ENCODE results near the gene GRIK4.

GRIK4 gene

DNA sequence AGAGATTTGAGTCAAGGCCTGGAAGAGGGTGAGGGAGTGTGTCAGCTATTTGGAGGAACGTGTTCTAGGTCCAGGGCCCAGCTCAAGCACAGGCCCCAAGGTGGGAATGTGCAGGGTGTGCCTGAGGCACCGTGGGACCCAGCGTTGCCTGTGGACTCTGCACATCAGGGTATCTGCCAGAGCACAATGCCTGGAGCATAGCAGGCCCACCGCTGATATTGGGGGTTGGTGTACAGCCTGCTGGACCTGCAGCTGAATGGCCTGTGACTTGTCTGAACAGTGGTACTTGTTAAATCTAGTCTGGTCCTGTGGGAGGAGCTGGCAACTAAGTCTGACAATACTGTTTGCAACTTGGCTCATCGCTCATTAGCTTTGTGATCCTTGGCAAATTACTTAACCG, 131.7 kb downstream of the GRIK4 start:
- DNase-seq: no peak

DNA sequence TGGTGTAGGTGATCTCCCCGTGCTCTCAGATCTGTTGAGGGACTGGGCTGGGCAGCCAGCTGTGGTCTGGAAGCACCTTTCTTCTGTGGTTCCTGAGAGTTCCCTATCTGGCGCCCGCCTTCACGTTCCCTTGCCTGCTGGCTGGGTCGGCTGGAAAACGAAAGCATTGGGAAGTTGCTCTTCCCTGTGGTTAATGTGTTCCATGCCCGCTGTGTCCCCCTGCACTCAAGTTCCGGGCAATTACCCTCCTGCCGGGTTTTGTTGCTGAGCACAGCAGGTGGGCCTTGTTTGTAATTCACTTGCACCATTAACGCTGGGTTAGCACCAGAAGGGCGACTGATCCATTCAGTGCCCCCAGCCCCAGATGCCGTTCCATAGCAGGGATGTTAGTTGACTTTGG, 134.1 kb downstream of the GRIK4 start:
- no peak for DNase-seq

- DNase-seq: no peak
Observed at GRCh38 chr11:120646206-120646605, 134.7 kb downstream of the GRIK4 start.

DNA sequence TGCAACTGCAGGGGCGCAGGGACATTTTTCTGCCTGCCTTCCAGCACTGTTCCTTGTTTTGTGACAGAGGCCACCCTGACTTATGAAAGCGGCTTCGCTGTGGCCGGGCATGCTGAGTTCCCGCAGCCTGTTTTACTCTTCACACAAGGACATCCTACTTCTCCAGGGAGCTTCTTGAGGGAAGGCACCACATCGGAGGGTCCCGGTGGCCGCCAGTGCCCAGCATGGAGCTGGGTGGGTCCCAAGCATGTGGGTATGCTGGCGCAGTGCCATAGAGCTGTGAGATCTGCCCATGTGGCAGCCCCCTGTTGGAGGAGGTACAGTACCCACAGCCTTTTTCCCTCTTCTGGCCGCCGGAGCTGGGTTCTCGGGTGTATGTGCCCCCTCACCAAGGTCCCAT, 136.1 kb downstream of the GRIK4 start:
- no peak for DNase-seq

DNA sequence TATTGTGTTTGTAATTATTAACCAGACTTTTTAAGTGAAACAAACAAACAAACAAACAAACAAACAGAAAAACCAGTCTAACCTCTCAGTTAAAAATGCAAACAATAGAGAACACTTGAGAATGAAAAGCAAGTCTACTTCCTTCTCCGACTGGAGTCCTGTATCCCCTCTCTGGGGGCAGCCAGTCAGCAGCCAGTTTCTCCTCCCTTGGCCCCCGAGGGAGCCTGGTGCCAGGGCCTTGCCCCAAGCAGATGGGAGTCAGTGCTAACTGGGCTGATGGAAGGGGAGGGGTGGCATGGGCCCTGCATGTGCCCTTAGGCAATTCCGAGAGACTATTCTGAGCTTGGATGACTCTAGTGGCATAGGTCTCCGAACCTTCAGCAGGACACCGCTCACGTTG, 137.2 kb downstream of the GRIK4 start:
- no peak for DNase-seq

DNA sequence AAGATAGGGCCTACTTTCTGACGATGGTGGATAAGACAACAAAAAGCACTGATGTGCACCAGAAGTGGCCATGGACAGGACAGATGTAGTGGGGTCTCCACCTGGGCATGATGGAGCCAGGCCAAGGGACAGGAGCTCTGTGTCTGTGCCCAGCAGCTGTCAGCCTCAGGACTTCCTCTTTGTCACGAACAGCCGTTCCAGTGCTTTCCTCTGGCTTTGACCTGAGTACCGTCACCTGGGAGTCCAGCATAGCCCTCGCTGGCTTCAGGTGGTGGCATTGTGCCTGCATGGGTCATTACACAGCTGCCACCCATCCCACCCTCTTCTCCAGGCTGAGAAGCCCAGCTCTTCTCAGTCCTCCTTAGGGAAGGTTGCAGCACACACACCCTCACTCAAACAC, 137.8 kb downstream of the GRIK4 start:
- DNase-seq: no peak

DNA sequence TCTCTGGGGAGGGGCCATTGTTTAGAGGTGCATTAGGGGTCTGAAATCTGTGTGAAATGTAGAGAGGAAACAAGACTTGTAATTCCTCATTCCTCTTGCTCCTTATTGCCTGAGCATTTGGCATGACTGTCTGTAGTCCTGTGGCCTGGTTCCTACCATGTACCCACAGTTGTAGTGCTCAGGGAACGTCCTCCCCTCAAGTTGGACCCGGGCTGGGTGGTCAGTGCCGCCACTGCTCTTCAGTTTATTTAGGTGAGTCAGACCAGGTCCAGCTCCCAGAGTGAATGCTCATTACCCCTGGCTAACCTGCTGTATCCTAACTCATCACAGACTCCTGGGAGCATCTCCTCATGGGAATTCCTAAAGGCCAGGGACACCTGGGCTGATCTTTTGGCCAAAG, 139.8 kb downstream of the GRIK4 start:
- DNase-seq: no peak

DNA sequence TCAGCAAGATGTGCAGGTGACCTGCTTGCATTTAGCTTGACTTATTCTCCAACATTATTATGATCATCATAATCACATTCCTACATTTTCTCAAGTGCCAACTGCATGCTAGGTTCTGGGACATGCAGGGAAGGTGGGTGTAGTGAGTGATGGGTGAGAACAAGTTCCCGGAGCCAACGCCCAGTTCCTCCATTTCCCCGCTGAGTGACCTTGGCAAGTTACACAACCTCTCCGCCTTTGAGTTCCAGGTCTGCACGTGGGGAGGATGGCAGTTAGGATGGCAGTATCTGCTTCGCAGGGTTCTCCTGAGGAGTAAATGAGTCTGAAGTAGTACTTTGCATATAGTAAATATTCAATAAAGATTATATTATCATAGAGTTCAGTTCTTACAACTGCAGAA, 140.3 kb downstream of the GRIK4 start:
- DNase-seq: no peak

- no peak for DNase-seq
Observed at GRCh38 chr11:120652705-120653335, 141.3 kb downstream of the GRIK4 start.

- DNase-seq: no peak
Observed at GRCh38 chr11:120655589-120655988, 144.0 kb downstream of the GRIK4 start.

GRCh38 chr11:120657306-120658070, 145.9 kb downstream of the GRIK4 start:
- DNase-seq: no peak

GRCh38 chr11:120658071-120658423, 146.5 kb downstream of the GRIK4 start:
- no peak for DNase-seq

GRCh38 chr11:120659076-120659475, 147.5 kb downstream of the GRIK4 start:
- no peak for DNase-seq

- DNase-seq: no peak
Observed at GRCh38 chr11:120660024-120660565, 148.5 kb downstream of the GRIK4 start.

GRCh38 chr11:120662071-120662676, 150.6 kb downstream of the GRIK4 start:
- peak in 3 of 14 donors; percentile 3 to 26 (median 7) for DNase-seq

DNA sequence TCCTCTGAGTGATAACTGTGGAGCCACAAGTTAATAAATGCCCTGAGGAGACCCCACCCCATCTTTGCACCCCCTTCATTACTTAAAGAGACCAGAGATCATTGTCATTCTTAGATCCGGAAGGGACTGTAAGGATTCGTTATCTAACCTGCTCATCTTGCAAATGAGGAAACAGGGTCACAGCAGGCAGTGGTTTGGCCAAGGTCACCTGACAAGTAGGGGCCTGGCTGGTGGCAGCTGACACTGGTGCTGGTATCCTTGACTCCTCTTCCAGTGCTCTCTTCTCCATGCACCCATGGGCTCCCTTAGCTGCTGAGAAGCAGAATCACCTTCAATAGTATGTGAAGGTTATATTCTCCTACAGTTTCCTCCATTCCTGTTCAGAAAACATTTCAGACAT, 151.6 kb downstream of the GRIK4 start:
- DNase-seq: no peak

DNA sequence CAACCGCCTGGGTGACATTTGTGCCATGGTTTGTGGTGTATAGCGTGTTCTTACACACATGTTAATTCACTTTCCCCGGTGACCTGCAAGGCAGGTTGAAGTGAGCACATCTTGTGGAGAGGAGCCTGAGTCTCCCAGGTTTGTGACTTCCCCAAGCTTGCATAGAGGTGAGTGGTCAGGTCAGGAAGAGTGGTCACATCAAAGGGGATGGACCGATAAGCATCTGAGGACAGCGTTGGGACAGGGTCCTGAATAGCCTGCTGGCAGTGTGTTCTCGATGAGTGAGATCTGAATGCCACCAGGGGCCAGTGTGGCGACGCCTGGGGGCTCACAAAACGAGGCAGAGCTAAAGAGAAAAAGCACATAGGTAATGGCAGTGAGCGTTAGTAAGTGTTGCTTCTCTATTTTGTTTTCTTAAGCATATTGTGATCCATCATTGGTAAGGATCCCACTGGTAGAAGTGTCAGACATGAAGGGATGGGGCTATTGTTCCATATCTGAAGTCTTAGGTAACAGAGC, 154.6 kb downstream of the GRIK4 start:
- DNase-seq: no peak

DNA sequence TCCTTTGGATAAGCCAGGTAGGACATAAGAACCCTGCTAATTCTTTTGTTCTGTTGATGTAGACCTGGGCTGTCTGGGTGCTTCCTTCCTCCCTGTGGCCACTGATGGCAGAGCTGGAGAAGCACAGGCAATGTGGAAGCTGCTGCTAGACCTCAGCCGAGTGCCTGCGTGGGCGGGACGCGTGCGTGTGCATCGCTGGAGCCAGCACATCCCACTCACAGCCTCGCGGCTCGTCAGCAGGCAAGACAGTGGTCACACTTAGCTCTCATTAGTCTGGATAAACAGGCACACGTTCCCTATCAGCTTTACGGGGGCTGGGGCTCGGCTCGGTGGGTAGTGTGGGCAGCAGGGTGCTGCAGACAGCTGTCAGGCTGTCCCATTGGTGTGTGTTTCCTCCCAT, 155.7 kb downstream of the GRIK4 start:
- no peak for DNase-seq

DNA sequence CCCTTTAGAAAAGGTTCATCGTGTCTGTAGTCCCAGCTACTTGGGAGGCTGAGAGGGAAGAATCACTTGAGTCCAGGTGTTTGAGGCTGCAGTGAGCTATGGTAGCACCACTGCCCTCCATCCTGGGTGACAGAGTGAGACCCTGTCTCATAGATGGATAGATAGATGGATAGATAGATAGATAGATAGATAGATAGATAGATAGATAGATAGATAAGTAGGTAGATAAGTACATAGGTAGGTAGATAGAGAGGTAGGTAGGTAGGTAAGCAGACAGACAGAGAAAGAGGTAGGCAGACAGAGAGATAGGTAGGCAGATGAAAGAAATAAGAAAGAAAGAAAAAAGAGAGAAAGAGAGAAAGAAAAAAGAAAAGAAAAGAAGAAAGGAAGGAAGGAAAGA, 156.4 kb downstream of the GRIK4 start:
- no peak for DNase-seq

GRCh38 chr11:120668537-120668936, 157.0 kb downstream of the GRIK4 start:
- no peak for DNase-seq

DNA sequence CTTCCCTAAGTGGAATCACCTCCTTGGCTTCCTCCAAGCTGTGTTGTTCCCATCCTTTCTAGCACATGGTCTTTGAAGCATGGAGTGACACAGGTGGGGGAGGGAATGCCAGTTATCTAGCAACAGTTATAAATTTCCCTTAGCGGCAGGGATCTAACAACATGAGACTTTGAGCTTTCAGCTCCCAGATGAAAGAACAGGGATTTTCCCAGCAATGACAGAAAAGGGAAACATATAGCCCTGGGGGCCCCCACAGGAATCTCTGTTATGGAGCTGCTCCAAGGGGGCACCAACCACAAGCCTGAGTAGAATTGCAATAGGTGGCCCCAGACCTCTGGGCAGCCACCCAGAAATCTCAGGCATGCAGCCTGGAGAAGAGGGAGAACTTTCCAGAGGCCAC, 163.0 kb downstream of the GRIK4 start:
- peak in 1 of 14 donors; percentile 4 for DNase-seq

DNA sequence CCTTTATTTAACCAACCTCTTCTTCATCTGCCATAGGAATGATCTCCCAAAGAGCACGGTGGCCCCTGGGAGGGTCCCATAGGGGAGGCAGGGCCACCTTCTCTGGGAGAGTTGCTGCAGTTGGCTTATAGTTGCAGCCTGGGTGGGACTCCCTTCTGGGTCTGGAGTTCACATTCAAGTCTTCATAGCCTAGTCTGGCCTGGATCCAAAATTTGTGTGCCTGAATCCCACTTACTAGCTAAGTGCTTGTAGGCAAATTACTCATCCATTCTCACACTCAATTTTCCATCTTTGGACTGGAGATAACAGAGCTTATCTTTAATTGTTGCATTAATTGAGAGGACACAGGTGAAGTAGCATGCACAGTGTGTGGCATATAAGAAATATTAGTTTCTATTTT, 163.6 kb downstream of the GRIK4 start:
- DNase-seq: no peak

GRCh38 chr11:120676991-120677390, 165.4 kb downstream of the GRIK4 start:
- no peak for DNase-seq

DNA sequence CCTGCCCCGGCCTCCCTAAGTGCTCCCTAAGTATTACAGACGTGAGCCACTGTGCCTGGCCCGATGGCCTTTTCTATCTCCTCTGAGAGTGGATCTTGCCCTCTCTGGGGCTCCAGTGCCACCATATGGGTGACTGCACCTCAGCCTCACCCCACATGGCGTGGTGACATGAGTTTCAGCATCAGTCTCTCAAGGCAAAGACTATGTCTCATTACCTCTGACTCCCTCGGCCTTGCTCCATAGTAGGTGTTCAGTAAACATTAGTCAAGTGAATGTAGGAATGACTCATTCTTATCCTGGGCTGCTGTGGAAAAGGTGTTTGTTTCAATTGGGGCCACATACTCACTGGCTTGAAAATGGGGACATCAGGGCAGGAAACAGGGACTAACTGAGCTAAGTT, 168.8 kb downstream of the GRIK4 start:
- no peak for DNase-seq
